Stimulated activated CD8-positive, alpha-beta memory T cell treated with anti-CD3 and anti-CD28 coated beads, Interleukin-4, amount 100 ng/mL, for 4 hours (primary cell): ENCODE measurements around the gene SPOCK1.

ENCODE experiments used
- DNase-seq, 2 donors: peaks; one replicate each; pipeline ENCODE4 v3.0.0-alpha.2; 2020; ENCODE audit warnings: low read depth in 2 of 2, low spot score in 1 of 2

Gene SPOCK1

DNA sequence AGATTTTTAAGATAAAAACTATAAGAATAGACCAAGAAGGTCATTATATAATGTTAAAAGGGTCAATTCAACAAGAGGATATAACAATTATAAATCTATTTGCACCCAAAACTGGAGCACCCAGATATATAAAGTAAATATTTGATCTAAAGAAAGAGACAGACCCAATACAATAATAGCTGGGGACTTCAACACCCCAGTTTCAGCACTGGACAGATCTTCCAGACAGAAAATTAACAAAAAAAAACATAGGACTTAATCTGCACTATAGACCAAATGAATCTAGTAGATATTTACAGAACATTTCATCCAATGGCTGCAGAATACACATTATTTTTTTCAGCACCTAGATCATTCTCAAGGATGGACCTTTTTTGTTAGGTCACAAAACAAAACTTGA is 331.9 kb downstream of the SPOCK1 start:
- DNase-seq: no peak

GRCh38 chr5:137164961-137165360 is 334.2 kb downstream of the SPOCK1 start:
- DNase-seq: no peak

DNA sequence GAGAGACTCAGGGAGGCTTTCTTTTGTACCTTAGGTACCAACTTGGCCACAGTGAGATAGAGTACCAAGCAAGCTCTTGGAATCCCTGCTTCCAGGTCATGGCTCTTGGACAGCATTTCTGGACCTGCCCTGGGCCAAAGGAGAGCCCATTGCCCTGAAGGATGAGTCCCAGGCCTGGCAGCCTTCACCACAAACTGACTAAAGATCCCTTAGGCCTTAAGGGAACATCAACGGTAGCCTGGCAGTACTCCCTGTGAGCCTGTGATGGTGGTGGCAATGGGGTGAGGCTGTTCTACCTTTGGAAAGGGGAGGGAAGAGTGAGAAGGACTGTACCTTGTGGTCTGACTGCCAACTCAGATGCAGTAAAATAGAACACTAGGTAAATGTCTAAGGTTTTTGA is 334.6 kb downstream of the SPOCK1 start:
- no peak for DNase-seq

DNA sequence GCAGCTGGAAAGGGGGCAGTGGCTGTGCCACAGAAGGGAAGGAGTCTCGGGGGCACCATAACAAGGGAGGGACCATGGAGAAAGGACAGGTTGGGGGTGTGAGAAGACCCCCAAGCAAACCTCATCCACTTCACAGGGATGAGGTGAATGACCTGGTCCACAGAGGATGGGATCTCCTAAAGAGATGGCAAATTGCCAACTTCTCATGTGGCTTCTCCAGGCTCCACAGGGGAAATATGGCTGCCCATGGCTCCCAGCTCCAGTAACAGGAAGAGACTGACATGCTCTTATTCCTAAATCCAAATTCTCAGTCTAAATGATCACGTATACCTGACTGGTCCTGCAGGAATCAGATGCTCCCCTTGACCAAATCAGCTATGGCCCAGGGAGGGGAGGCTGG is 340.4 kb downstream of the SPOCK1 start:
- no peak for DNase-seq

GRCh38 chr5:137156180-137156579 is 342.9 kb downstream of the SPOCK1 start:
- no peak for DNase-seq

DNA sequence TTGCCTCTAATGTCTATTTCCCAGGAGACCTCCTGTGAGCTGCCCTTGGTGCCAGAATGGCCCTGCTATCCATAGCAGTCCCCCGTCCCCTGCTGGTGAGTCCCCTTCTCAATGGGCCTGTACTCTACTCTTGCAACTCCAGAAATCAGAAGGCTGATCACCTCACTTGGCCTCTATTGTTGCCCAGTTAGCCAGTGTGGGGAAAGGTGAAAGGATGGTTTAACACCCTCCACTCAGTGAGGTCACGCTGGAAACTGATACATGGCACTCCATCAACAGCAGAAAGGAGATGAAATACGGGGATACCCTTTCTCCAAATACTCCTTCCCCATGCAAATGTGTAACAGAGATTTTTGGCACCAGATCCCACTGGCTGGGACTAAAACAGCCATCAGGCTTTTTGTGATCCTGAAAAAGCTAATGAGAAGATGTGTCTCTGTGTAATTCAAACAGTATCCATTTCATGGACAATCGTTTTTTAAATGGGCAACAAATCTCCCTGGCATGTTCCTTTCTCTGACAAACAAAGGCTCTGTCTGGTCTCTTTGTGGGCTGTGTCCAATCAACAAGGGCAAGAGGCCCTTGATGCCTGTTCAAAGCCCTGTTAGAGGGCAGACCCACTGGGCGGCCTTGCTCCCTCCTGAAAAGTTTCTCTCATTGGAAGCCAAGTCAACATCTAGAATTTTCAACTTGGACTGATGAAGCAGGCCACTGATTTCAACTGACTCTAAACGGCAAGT is 343.7 kb downstream of the SPOCK1 start:
- DNase-seq: no peak

- no peak for DNase-seq
Measured at GRCh38 chr5:137152616-137153015, 346.5 kb downstream of the SPOCK1 start.

DNA sequence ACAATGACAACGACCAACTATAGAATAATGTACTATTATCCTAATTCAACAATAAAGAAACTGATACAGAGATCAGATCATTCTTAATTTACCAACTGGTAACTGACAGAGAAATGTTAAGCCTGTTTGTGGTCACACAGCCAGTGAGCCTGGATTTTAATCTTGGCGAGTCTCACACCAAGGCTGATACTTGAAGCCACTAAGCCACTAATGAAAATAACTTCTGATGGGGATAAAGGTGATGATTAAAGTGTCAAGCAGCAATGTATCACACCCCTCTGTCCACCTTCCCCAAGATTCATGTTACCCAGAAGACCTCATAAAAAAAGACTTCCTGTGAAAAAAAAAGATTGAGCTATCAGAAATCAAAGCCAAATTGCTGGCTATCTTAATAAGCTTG is 350.5 kb downstream of the SPOCK1 start:
- no peak for DNase-seq

- no peak for DNase-seq
Measured at GRCh38 chr5:137148159-137148558, 351.0 kb downstream of the SPOCK1 start.

- DNase-seq: no peak
Measured at GRCh38 chr5:137147346-137147745, 351.8 kb downstream of the SPOCK1 start.

- DNase-seq: no peak
Measured at GRCh38 chr5:137146402-137146890, 352.7 kb downstream of the SPOCK1 start.

- DNase-seq: no peak
Measured at GRCh38 chr5:137145721-137146120, 353.4 kb downstream of the SPOCK1 start.

GRCh38 chr5:137144656-137145055 is 354.5 kb downstream of the SPOCK1 start:
- no peak for DNase-seq

DNA sequence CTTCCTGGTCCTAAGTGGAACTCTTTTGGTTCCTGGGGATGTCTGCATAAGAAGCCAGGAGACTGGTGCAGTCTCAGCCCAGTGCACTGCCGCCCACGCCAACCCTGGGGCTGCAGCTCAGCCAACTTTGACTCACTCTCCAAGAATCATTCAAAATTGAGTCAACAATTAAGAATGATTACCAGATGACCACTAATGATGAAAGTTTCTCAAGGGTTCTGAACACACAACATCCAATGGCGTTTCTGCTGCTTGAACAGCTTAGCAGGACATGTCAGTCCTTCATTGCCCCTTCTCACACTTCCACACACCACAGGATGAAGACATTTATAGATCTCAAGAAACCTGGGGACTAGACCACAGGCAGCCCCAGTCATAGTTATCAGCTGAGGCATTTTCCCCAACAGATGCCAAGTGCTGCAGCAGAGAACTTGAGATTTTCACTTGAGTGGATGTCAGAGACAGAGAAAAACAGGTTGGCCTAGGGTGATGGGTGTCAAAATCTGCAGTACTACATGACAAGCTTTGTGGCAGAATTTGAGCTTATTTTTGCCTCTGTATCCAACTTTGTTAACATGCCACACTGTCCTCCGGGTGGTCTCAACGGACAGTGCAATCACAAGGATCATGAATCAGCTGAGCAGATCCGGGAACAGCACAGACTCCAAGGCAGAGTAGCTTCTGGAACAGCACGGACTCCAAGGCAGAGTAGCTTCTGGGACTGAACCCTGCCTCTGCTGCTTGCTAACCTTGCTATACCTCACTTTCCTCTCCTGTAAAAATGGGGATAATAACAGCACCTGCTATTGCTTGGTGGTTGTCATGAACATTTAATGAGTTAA is 356.1 kb downstream of the SPOCK1 start:
- DNase-seq: no peak

DNA sequence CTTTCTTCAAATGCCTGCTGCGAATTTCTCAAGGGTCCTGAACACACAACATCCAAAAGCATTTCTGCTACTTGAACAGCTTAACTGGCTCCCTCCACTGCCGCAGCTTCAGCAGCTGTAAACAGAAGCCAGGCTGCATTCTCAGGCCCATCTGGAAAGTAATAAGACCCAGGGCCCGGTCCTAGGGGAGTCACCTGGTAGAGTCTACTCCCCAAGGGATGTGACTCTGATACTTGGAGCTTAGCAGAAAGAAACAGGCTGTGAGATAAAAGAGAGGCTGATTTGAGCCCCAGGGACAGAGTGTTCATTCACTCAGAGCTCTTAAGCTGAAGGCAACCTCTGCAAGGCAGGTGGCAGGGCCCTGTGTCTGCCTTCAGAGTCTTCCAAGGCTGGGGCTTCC is 356.8 kb downstream of the SPOCK1 start:
- no peak for DNase-seq

GRCh38 chr5:137141779-137142178 is 357.3 kb downstream of the SPOCK1 start:
- no peak for DNase-seq

DNA sequence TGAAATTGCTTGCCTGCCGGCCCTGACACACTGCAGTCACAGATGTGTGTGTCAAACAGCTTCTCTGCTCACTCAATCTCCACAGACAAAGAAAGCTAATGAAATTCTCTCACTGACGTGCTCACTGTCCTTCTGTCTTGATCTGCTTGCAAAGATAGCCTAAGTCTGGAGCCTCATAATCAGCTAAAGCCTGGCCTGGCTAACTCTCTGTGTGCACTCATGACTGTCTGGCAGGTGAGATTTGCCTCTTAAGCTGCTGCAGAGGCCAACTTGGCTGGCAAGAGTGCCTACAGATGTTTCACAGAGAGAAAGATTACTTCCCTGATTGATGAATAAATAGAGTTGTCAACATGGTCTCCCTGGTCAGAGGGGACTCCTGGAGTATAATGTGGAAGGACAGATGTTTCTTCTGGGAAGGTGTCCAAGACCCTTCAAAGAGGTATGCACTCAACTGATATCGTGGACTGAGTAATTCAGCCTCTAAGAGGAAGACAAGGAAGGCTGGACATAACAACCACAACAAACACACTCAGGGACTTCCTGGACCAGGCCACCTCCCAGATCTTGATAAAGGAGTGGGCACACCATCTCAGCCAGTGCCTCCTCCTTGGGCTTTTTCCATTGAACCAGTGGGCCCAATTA is 362.0 kb downstream of the SPOCK1 start:
- no peak for DNase-seq

- no peak for DNase-seq
Measured at GRCh38 chr5:137134920-137135532, 364.1 kb downstream of the SPOCK1 start.

DNA sequence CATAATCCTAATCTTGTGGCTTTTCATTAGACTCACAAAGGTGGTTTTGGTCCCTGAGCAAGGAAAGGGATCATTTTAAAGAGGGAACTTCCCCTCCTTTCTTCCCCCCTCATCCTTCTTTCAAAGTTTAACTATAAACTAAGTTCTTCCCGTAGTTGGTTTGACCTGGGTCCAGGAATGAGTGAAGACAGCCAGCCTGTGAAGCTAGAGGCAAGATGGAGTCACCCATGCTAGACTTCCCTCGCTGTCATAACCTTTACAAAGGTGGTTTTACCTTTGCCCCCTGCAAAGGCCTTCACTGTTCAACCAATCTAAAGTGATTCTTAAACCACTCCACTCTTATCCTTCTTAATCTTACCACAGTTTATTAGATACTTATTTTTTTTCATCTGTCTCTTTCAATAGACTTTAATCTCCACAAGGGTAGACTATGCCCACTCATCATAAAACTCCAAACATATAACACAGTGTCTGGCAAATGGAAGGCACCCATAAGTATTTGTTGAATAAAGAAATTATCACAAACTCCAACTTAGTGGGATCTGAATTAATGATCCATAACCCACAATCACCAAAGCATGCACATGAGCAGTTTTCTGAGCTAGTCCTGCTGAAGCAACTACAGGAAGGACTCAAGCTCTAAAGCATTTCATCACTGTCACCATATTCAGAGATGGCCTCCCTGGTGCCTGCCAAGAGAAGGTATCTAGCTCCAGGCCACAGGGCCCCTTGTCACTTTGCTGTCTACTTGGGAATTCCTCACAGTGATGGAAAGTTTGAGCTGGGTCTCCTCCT is 369.0 kb downstream of the SPOCK1 start:
- DNase-seq: no peak

GRCh38 chr5:137128012-137128411 is 371.1 kb downstream of the SPOCK1 start:
- no peak for DNase-seq

- no peak for DNase-seq
Measured at GRCh38 chr5:137126829-137127228, 372.3 kb downstream of the SPOCK1 start.
